Stimulated activated naive CD4-positive, alpha-beta T cell treated with Interleukin-2 at 50 U/mL for 16 hours (primary cell): ENCODE data around the gene SLC22A15.
"Not testable (repeated sequence)": the region's sequence is repeated elsewhere in the genome, so short reads cannot be mapped to it uniquely, and the experiment has no call there.

ENCODE experiments used
- DNase-seq: peaks from one replicate; lab custom pipeline; 2025; lab: John Stamatoyannopoulos, UW

SLC22A15 gene

GRCh38 chr1:115980998-115981993 lies 5.0 kb downstream of the SLC22A15 start:
- no peak for DNase-seq

- DNase-seq = no peak
These were observed 6.1 kb downstream of the SLC22A15 start for GRCh38 chr1:115982400-115982799.

GRCh38 chr1:115983584-115983983 lies 7.3 kb downstream of the SLC22A15 start:
- DNase-seq = no peak

- no peak for DNase-seq
These were observed 11.3 kb downstream of the SLC22A15 start for GRCh38 chr1:115987623-115988022.

GRCh38 chr1:115988953-115989352 lies 12.6 kb downstream of the SLC22A15 start:
- DNase-seq = no peak

- DNase-seq = no peak
These were observed 13.4 kb downstream of the SLC22A15 start for GRCh38 chr1:115989699-115990098.

GRCh38 chr1:115991909-115992308 lies 15.6 kb downstream of the SLC22A15 start:
- DNase-seq = no peak

- DNase-seq = not testable (repeated sequence)
These were observed 21.6 kb downstream of the SLC22A15 start for GRCh38 chr1:115997921-115998320.

- no peak for DNase-seq
These were observed 25.6 kb downstream of the SLC22A15 start for GRCh38 chr1:116001739-116002487.

GRCh38 chr1:116002781-116003420 lies 26.6 kb downstream of the SLC22A15 start:
- DNase-seq = no peak

GRCh38 chr1:116003823-116004222 lies 27.5 kb downstream of the SLC22A15 start:
- DNase-seq = no peak

- no peak for DNase-seq
These were observed 30.2 kb downstream of the SLC22A15 start for GRCh38 chr1:116006486-116006964.

GRCh38 chr1:116008656-116009390 lies 32.5 kb downstream of the SLC22A15 start:
- no peak for DNase-seq

GRCh38 chr1:116012716-116013115 lies 36.4 kb downstream of the SLC22A15 start:
- DNase-seq = no peak

- DNase-seq = no peak
These were observed 39.4 kb downstream of the SLC22A15 start for GRCh38 chr1:116015679-116016078.

- no peak for DNase-seq
These were observed 41.7 kb downstream of the SLC22A15 start for GRCh38 chr1:116018007-116018406.

- DNase-seq = no peak
These were observed 43.4 kb downstream of the SLC22A15 start for GRCh38 chr1:116019653-116020253.

- peak; percentile 18 for DNase-seq
These were observed 44.5 kb downstream of the SLC22A15 start for GRCh38 chr1:116020668-116021272.

GRCh38 chr1:116024626-116025025 lies 48.3 kb downstream of the SLC22A15 start:
- DNase-seq = no peak

GRCh38 chr1:116026631-116027030 lies 50.3 kb downstream of the SLC22A15 start:
- DNase-seq = no peak
